GM21528 (cell line): ENCODE data around the gene PAN3.
"Not testable (repeated sequence)": the region's sequence is repeated elsewhere in the genome, so short reads cannot be mapped to it uniquely, and the experiment has no call there.

Source experiments
- ATAC-seq: cut with Tn5 transposase; IDR thresholded peaks from one replicate; pipeline ENCODE4 v1.9.1; 2021; ENCODE audit warnings: mild to moderate bottlenecking, moderate library complexity; ENCODE audit not compliant: unreplicated experiment, low FRiP score

PAN3 gene, protein sequence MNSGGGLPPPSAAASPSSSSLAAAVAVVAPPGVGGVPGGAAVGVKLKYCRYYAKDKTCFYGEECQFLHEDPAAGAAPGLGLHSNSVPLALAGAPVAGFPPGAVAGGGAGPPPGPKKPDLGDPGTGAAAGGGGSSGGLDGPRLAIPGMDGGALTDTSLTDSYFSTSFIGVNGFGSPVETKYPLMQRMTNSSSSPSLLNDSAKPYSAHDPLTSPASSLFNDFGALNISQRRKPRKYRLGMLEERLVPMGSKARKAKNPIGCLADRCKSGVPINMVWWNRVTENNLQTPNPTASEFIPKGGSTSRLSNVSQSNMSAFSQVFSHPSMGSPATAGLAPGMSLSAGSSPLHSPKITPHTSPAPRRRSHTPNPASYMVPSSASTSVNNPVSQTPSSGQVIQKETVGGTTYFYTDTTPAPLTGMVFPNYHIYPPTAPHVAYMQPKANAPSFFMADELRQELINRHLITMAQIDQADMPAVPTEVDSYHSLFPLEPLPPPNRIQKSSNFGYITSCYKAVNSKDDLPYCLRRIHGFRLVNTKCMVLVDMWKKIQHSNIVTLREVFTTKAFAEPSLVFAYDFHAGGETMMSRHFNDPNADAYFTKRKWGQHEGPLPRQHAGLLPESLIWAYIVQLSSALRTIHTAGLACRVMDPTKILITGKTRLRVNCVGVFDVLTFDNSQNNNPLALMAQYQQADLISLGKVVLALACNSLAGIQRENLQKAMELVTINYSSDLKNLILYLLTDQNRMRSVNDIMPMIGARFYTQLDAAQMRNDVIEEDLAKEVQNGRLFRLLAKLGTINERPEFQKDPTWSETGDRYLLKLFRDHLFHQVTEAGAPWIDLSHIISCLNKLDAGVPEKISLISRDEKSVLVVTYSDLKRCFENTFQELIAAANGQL

DNA sequence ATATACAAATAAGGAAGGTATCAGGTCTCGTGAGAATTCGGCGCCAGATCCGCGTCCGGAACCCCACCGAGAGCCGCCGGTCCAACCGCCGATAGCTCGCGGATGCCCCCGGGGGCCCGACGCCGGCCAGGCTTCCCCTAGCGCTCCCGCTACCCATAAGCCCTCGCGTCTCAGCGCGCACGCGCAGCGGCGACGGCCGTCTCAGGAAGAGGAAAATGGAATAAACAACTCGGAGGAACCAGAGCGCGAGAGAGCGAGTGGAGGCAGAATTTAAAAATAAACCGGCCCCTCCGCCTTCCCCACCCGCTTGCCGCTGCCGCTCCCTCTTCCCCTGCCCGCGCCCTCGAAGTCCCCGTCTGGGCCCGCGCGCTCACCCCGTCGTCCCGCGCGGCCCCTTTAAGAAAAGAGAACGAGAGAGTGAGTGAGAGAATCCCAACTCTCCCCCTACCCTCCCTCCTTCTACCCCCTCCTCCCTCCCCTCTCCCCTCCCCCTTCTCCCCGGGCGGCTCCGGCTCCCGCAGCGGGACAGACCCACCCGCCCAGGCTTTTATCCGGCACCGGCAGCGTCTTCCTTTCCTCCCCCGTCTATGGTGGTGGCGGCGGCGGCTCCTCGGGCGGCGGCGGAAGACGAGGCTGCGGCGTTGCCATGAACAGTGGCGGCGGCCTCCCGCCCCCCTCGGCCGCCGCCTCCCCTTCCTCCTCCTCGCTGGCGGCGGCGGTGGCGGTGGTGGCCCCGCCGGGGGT is at the start of gene PAN3:
TSS of gene PAN3 (plus strand) at position 534 of the 744 bp plus-strand sequence. CDS start at position 647, 113 bp downstream.
- ATAC-seq: peak; percentile 51

DNA sequence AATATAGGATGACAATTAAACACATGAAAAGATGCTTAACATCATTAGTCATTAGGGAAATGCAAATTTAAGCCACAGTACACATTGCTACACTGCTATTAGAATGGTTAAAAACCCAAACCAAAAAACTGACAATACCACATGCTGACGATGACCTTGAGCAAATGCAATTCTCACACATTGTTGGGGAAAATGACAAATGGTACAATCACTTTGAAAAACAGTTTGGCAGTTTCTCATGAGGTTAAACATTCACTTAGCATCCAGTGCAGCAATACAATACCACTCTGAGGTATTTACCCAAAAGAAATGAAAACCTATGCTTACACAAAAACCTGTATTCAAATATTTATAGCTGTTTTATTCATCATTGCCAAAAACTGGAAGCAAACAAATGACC is 49.3 kb upstream of the PAN3 start:
- ATAC-seq: no peak

- no peak for ATAC-seq
Measured at GRCh38 chr13:28092431-28092830, 45.9 kb upstream of the PAN3 start.

DNA sequence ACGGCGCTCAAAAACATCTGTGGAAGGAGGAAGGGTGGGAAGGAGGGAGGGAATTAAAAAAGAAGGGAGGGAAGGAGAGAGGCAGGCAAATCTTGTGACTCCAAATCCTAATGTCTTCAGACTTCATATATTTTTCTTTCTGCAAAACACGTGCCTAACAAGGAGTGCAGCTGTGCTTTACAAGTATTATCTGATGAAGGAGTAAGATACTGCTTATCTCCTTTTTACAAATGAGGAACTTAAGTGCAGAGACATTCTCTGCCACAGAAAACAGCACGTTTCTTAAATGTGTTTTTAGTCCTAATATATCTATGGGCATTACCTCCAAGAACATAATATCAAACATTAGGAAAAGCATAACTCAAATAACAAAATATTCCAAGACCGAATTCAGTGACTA is 44.5 kb upstream of the PAN3 start:
- ATAC-seq: no peak

DNA sequence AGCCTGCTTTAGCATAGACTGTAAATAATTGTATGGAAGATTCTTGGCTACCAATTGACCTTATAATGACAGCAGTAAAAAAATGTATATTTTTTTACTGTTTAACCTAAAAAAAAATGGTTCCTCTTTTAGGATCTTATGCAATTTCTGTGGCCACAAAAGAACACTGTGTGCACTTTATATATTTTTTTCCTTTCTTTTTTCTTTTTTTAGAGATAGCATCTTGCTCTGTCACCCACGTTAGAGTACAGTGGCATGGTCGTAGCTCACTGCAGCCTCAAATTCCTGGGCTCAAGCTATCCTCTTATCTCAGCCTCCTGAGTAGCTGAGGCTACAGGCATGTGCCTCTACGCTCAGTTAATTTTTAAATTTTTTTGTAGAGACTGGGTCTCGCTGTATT is 44.0 kb upstream of the PAN3 start:
- ATAC-seq: no peak

GRCh38 chr13:28097503-28097902 is 40.8 kb upstream of the PAN3 start:
- no peak for ATAC-seq

DNA sequence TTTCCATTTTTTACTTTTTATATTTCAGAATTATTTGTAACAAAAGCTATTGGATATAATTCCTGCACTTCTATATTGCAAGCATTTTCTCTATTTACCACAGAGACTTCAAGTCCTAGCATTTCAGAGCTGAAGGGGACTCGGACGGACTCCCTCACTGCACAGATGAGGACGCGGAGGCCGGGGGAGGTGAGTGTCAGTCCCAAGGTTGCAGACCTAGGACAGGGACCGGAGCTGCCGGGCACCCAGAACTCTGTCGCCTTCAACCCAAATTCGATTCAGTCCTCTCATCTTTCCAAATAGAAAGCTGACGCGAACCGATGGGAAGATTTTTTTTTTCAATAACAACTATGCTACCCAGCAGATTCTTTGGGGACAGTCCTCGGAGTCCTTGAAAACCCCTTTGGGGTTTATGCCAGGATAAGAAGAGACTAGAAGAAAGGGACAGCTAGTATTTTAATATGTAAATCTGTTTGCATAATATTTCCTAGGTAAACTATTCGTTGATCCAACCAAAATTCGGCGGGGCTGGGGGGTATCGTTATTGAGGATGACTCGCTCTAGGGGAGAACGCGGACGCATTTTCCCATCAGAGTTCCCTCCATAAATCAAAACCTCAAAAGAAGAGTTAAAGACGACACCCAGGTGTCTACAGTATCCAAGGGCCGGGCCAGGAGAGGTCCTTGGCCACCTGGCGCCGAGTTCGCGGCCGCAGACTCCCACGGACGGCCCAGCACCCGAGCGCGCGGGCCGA is 38.8 kb upstream of the PAN3 start:
- ATAC-seq: no peak

GRCh38 chr13:28100150-28101121 is 37.9 kb upstream of the PAN3 start, which contains the start of gene FLT3:
Gene FLT3, minus strand, starts transcription at chr13:28100576. Its CDS starts 66 bp downstream, at chr13:28100510.
- ATAC-seq: no peak

DNA sequence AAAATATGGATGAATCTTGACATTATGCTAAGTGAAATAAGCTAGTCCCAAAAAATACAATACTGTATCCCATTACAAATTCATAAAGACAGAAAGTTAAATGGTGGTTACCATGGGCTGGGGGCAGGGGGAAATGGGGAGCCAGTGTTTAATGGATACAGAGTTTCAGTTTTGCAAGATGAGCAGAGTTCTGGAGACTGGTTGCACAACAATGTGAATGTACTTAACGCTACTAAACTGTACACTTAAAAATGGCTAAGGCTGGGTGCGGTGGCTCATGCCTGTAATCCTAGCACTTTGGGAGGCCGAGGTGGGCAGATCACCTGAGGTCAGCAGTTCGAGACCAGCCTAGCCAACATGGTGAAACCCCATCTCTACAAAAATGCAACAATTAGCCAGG is 36.5 kb upstream of the PAN3 start:
- ATAC-seq: not testable (repeated sequence)

DNA sequence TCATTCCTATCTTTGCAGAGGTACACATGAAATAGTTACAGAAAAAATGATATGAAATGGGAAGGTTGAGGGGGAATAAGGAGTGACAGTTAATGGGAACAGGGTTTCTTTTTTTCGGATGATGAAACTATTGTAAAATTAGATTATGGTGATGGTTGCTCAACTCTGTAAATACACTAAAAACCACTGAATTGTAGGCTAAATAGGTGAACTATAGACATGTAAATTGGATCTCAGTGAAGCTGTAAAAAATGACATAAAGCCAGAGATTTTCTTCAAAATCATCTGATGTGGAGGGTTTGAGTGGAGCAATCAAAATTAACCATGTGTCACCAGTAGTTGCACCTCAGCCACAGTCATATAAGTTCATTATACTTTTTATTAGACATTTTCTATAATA is 31.4 kb upstream of the PAN3 start:
- no peak for ATAC-seq

GRCh38 chr13:28110414-28110813 is 27.9 kb upstream of the PAN3 start:
- ATAC-seq: no peak

GRCh38 chr13:28116736-28117135 is 21.6 kb upstream of the PAN3 start:
- no peak for ATAC-seq

GRCh38 chr13:28117689-28118377 is 20.5 kb upstream of the PAN3 start:
- no peak for ATAC-seq

GRCh38 chr13:28120317-28120716 is 18.0 kb upstream of the PAN3 start:
- ATAC-seq: no peak

- ATAC-seq: no peak
Measured at GRCh38 chr13:28121224-28121623, 17.1 kb upstream of the PAN3 start.

DNA sequence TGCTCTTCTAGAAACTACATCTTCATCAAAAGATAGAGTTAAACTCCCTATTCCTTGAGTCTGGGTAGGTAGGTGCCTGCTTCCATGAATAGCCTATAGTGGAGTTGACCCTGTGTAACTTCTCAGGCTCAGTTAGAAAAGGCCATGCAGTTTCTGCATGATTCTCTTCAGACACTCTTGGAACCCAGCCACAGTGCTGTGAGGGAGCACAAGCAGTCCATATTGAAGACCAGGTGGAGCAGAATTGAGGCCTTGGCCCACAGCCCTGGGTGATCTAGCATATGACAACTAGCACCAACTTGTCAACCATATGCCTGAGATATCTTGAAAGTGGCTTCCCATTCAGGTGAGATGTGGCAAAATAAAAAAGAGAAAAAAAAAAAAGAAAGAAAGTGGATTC is 10.3 kb upstream of the PAN3 start:
- ATAC-seq: no peak

DNA sequence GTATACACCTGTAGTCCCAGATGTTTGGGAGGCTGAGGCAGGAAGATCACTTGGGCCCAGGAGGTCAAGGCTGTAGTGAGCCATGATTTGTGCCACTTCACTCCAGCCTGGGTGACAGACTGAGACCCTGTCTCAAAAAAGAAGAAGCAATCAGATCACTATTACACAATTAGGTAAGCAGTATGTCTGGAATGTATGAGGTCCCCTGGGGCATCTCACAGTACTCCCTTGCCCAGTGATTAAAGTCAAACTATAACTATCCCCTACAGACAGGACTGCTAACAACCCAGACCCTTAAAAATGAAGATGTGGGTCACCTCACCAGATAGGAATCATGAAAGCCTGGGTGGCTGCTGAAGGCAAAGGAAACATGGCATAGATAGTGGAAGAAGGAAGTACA is 9.4 kb upstream of the PAN3 start:
- ATAC-seq: no peak

GRCh38 chr13:28129911-28130693 is 8.2 kb upstream of the PAN3 start:
- ATAC-seq: no peak
